GM20431 (cell line): Measurements from ENCODE around the gene PNKD.

Experiments used
- in situ Hi-C: fragments of 300-500 bp; cut with MseI, MboI; formaldehyde crosslinking; loops from one replicate; pipeline ENCODE4 v1.15.0; 2020; ENCODE audit warnings: low sequenced_read_pairs; ENCODE audit not compliant: unreplicated experiment

The PNKD gene

DNA sequence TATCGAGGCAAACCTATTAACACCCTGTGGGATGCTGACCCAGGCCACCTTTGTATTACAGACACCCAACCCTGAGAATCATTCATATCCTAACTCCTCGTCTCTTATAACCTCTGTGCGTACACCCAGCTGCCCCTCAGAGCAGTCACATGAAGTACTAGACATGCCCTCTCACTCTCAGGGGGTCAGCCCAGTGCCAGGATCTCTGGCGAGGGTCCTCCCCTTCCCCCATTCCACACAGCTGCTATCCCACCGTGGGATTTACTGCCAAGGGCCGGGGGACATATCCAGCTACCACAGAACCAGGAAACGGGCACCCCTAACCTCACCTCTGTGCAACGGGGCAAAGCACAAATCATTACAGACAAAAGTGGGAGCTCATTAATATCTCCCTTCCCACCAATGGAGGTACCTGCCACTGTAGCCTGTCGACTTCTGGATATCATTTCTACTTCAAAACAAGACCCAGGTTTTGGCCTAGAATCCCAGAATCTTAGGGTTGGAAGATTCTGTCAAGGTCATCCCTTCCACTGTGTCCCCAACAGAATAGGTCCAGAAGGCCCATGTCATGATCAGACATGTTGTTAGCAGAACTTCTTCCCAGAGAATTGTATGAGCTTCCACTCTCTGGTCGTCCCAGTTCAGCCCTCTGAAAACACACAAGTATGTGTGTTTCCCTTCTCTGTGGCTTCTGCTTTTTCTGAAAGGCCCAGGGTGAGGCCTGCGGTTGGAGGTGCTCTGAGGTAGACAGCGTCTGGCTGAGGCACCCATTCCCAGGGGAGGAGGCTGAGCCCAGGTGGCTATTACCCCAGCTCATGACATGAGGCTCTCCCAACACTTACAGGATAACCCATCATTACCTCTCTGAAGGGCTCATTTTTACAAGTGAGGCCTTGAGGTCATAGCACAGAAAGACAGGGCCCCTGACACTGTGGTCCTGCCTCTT, 20.3 kb downstream of the PNKD start:
- in situ Hi-C loops, result loop anchor here (10.0 kb wide), 1 partner anchor 104 kb away; the partner anchor contains the start of gene CTDSP1

DNA sequence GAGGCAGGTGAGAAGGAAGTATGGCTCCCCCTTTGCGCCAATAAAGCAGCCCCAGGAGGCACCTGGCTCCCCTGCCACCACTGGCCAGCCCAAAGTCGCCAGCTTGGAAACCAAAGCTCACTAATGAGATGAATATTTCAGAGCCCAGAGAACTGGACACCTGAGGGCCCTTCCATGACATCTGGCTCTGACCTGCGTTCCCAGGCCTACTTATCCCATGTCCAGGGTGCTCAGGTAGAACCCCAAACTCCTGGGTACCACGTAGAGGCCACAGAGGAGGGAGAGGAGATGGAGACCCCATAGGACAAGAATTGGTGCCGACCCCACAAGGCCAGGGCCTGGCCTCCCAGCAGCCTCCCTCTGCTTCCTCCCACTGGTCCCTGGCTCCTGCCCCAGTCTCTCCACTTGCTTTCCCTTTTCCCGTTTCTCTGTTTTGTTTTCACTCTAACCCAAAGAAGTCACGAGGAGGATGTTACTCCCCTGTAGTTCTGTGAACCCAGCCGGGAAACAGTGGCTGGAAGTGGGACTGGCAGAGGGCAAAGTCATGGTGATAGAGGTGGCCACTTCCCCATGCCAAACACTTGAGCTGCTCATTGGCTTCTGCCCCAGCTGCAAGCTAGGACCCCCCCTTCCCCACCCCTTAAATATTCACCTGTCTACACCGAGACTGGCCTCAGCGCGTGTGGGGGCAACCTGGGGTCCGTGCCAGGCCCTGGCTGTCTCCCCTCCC, 21.2 kb downstream of the PNKD start:
- in situ Hi-C loops, result loop anchor here (10.0 kb wide), 1 partner anchor 103 kb away; the partner anchor contains the start of gene CTDSP1

DNA sequence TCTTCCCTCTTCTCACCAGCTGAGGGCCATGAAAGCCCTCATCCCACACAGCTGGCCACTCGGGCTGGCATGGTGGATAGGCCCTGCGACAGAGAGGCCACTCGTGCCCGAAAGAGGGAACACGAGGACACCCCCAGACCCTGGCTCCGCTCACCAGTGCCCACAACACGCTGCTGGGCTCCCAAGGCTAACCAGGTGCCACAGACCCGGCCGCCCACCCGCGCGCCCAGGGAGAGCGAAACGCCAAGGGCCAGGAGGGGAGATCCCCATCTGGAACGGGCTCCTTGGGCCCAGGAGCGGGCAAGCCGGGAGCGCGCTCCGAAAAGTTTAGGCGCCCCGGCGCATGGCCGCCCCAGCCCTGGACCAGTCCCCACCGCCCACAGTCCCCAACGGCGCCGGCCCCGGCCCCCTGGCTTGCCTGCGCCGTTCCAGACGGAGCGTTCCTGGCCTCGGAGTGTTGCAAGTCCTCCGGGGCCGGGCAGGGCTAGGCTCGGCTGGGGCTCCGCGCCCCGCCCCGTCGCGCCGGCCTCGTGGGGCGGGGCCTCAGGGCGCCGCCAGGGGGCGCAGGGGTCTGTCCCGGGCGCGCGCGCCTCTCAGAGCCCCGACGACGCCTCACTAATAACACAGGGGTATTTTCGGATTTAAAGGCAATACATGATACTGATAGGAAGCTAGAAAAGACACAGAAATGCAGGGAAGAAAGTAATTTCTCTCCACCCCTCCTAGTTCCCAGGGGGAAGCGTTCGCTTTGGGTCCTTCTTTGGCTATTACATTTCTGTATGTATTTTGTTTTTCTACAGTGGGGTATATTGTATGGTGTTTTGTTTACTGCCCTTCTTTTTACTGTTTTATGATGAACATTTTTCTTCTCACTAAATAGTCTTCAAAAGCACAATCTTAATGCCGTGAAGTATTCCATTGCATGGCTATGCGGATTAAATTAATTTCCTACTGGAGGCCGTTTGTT, 22.0 kb downstream of the PNKD start, which contains the start of gene TMBIM1:
Gene TMBIM1, minus strand, starts transcription at position 456 of the 967 bp plus-strand sequence. CDS start 10,362 bp downstream, outside the sequence.
- in situ Hi-C loops, result loop anchor here (10.0 kb wide), 1 partner anchor 102 kb away; the partner anchor contains the start of gene CTDSP1

DNA sequence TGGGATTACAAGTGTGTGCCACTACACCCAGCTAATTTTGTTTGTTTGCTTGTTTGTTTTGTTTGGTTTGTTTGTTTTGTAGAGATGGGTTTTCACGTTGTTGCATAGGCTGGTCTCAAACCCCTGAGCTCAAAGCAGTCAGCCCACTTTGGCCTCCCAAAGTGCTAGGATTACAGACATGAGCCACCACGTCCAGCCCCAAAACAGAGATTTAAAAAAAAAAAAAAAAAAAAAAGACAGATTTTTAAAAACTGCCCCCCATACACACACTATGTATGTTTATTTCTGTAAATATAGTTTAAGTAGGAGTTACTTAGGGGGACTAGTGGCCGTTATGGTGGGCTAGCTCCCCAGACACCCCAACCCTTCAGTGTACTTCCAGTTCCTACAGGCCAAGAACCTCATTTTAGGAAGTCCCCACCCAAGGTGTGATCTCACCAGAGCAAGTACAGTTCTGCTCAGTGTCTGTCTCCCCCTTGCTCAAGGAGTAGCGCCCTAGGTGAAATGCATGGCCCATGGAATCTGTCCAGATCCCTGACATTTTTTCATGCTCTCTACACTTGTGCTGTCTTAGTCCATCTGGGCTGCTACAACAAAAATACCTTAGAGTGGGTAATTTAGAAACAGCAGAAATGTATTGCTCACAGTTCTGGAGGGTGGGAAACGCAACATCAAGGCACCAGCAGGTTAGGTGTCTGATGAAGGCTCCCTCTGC, 23.6 kb downstream of the PNKD start:
- in situ Hi-C loops, result loop anchor here (10.0 kb wide), 1 partner anchor 101 kb away; the partner anchor contains the start of gene CTDSP1

DNA sequence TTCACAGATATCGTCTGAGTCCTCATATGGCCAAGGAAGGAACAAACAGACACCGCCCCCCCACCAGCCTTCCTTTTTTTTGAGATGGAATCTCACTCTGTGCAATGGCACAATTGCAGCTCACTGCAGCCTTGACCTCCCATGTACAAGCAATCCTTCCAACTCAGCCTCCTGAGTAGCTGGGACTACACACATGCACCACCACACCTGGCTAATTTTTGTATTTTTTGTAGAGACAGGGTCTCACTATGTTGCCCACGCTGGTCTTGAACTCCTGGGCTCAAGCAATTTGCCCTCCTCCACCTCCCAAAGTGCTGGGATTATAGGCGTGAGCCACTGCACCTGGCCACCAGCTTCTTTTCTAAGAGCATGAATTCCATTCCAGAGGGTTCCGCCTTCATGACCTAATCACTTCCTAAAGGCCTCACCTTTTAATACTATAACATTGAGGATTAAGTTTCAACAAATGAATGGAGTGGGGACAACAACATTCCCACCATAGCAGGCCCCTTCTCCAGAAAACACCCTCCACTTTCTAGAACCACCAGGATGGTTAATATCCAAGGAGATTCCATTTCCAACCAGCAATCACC, 24.2 kb downstream of the PNKD start:
- in situ Hi-C loops, result loop anchor here (10.0 kb wide), 1 partner anchor 100 kb away; the partner anchor contains the start of gene CTDSP1

DNA sequence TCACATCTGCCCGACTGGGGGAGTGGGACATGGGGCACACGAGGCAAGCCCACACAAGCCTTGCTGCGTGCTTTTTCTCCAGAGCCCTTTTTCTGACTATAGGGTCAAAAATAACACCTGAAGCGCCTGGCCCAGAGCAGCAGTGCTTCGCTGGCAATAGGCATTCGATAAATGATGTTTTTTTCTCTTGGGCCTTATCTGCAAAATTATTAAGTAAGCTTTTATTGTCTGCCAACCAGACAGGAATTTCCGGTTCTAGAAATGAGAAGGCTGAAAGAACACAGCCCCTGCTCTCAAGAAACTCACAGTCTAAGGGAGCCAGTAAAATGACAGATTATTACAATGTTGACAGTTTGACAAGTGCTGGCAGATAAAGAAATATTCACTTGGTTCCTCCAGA, 24.7 kb downstream of the PNKD start:
- in situ Hi-C loops, result loop anchor here (10.0 kb wide), 1 partner anchor 100 kb away; the partner anchor contains the start of gene CTDSP1

DNA sequence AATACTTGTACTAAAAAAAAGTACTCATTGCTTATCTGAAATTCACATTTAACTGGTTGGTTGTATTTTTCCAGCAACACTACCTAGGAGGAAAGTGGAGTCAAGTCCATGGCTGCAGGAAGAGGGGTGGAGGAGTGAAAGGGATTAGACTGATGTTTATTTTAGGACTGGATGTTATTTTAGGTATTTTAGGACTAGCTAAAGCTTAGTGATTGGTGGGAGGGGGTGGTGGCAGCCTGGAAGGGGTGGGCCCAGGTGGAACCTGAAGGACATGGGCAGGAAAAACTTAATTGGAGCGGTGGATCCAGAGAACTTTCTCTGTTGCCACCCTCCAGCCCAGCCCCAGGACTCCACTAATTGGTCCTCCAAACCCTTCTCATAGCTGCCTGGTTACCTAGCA, 25.9 kb downstream of the PNKD start:
- in situ Hi-C loops, result loop anchor here (10.0 kb wide), 1 partner anchor 99 kb away; the partner anchor contains the start of gene CTDSP1

GRCh38 chr2:218296847-218297246, 26.5 kb downstream of the PNKD start:
- in situ Hi-C loops, result loop anchor here (10.0 kb wide), 1 partner anchor 98 kb away; the partner anchor contains the start of gene CTDSP1

DNA sequence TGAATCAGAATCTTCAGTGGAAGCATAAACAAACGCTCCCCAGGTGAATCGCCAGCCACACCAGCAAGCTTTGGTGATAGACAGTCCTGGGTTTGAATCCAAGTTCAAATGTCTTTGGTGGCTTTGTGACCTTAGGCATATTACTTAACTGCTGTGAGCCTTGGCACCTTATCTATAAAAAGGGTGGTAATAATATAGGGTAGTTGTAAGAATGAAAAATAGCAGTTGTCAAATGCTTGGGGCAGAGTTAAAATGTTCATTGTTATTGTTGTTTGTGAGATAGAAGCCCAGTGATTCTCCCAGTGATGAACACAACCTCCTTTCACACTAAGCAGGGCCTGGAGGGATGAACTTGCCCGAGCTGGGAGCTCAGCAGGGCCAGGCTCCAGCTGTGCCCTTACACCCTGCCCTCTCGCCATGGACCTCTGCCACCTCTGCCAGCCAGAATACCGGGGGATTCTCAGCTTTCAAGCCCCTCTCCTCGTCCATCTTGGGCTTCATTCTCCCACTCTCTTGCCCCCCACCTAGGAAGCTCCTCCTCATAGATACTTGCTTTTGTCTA, 28.1 kb downstream of the PNKD start:
- in situ Hi-C loops, result loop anchor here (10.0 kb wide), 1 partner anchor 96 kb away; the partner anchor contains the start of gene CTDSP1

DNA sequence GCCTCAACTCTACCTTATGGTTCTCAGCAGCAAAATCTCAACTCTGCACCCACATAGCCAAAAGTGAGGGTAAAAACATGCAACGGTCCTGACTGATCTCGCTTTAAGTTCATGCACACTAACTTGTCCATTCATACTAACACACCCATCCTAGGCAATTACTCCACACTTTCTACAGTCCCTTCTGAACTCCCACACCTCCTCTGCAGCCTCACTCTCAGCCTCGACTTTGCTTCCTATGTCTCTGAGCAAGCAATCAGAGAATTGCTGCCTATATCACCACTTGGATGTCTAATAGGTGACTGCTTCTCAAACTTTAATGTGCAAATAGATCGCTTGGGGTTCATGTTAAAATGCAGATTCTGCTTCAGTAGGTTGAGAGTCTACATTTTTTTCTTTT, 29.8 kb downstream of the PNKD start:
- in situ Hi-C loops, result loop anchor here (10.0 kb wide), 1 partner anchor 55 kb away; the partner anchor contains the start of gene CATIP

GRCh38 chr2:218301176-218301819, 31.0 kb downstream of the PNKD start:
- in situ Hi-C loops, result loop anchor here (10.0 kb wide), 1 partner anchor 54 kb away; the partner anchor contains the start of gene CATIP

GRCh38 chr2:218305383-218305782, 35.1 kb downstream of the PNKD start:
- in situ Hi-C loops, result loop anchor here (10.0 kb wide), 1 partner anchor 49 kb away; the partner anchor contains the start of gene CATIP

DNA sequence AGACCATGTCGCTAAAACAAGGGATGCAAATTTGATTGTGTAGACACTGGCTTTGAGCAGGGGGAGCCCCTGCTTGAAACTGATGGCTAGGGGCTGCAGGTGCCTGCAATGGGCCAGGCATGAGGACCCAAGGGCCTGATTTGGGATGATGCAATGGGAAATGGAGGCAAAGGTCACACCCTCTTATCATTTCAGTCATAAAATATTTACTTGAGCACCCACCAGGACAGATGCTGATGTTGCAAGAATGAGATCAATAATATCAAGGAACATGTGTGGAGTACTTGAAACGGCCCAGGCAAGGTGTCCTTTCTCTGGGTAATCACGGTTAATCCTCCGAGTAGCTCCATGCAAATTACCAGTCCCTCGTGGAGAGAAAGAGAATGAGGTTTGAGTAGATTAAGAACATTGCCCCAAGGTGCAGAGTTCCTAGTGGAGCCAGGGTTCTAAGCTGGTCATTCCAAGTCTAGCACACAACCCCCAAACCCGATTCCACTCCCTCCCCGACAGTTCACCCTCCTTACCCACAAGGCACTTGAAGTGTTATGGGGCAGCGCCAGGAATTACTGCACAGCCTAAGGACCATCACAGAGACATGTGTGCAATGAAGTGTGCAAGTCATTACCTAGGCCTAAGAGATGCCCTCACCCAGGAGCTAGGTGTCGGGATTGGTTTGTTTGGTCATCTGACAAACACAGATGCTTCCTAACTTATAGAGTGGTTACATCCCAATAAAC, 36.0 kb downstream of the PNKD start:
- in situ Hi-C loops, result loop anchor here (10.0 kb wide), 1 partner anchor 48 kb away; the partner anchor contains the start of gene CATIP

DNA sequence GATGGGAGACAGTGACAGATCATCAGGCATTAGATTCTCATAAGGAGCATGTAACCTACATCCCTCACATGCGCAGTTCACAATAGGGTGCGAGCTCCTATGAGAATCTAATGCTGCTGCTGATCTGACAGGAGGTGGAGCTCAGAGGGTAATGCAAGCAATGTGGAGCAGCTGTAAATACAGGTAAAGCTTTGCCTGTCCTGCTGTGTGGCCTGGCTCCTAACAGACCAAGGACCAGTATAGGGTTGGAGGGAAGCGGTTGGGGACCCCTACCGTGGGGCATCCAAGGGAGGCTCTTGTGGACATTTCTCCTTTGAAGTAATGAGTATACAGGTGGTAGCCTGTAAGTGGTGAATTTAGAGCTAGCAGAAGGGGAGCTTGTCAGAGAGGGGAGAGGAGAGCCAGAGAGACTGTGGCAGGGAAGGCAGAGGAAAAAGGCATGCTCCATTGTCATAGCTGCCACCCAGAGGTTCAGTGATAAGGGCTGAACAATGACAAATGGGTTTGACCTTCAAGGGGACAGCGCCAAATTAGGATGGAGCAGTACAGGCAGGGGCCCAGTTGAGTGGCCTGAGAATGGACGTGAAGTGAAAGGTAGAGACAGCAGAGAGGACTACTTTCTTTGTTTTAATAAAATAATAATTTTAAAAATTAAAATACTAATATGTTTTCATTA, 37.2 kb downstream of the PNKD start:
- in situ Hi-C loops, result loop anchor here (10.0 kb wide), 1 partner anchor 47 kb away; the partner anchor contains the start of gene CATIP

DNA sequence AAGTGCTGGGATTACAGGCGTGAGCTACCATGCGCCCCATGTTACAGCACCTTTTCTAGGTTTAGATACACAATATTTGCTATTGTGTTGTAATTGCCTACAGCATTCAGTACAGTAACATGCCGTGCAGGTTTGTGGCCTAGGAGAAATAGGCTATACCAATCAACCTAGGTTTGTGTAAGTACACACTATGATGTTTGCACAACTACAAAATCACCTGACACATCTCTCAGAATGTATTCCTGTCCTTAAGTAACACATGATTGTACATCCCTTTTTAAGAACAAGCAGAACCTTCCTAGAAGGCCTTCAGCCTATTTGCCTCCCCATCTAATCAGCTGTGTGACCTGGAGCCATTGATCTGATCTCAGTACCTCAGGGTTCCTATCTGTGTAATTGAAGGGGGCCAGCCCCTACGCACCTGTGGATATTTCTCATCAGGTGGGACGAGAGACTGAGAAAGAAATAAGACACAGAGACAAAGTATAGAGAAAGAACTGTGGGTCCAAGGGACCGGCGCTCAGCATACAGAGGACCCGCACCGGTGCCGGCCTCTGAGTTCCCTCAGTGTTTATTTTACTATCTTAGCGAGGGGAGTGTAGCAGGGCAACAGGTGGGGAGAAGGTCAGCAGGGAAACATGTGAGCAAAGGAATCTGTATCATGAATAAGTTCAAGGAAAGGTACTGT, 40.7 kb downstream of the PNKD start:
- in situ Hi-C loops, result no loop called here
